Stimulated activated CD4-positive, alpha-beta T cell treated with anti-CD3 and anti-CD28 coated beads, TNF-alpha, amount 100 ng/mL, for 1 hour (primary cell): Measurements from ENCODE around the gene PON1.

Source experiments
- DNase-seq, 3 donors: peaks; one replicate each; pipeline ENCODE4 v3.0.0-alpha.2; 2020; ENCODE audit warnings: low read depth in 3 of 3, low spot score in 1 of 3

PON1 gene

DNA sequence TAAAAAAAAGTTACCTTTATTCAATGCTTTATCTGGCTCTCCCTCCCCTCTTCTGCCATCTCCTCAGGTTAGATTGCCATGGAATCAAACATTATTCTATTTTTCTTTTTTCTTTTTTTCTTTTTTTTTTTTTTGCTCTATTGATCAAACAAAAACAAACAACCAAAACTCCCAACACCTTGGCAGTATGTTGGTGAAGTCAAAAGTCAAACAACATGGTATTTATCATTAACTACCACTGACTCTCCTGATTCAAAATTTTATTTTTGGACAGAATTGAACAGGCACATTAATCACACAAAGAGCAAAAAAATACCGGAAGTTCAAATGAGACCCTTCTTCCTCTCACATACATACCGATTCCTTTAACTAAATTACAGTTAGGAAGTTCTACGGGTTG, 6.4 kb downstream of the PON1 start:
- DNase-seq: no peak

DNA sequence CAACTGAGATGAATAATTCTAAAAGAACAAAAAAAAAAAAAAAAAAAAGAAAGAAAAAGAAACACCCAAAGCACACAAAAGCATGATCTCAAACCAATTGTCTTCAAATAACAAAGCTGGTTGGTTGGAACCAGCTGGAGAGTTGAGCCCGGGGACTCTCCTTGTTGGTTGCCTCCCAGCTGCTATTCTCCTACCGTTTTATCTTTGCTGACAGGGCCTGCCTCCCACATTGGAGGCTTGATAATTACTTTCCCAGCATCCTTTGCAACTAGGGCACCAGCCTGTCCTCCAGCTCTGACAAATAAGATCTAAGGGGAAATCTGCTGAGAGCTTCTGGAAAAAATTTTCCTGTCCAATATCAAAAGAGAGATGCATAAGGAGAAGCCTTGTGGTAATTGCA, 6.8 kb downstream of the PON1 start:
- DNase-seq: no peak

DNA sequence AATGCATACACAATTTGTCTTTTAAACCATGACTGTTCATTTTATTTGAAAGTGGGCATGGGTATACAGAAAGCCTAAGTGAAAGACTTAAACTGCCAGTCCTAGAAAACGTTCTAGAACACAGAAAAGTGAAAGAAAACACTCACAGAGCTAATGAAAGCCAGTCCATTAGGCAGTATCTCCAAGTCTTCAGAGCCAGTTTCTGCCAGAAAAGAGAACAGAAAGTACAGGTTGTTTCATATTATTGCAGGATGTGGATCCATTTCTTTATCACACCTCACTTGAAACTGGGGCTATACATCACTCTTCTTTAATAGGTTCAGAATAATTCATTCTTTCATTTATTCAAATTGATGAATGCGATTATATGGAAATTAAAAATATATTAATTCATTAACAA, 7.7 kb downstream of the PON1 start:
- DNase-seq: no peak

DNA sequence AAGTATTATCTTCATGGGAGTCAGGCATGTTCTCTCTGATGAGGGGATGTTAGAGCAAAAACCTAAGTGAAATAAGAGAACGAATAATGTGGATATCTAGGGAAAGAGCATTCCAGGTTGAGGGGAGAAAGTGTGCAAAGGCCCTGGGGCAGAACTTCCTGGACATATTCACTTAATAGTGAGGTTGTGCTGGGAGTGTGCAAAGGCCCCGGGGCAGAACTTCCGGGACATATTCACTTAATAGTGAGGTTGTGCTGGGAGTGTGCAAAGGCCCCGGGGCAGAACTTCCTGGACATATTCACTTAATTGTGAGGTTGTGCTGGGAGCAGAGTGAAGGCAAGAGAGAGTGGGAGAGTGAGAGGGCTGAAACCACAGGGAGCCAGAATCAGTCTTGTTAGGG, 11.8 kb downstream of the PON1 start:
- DNase-seq: no peak

DNA sequence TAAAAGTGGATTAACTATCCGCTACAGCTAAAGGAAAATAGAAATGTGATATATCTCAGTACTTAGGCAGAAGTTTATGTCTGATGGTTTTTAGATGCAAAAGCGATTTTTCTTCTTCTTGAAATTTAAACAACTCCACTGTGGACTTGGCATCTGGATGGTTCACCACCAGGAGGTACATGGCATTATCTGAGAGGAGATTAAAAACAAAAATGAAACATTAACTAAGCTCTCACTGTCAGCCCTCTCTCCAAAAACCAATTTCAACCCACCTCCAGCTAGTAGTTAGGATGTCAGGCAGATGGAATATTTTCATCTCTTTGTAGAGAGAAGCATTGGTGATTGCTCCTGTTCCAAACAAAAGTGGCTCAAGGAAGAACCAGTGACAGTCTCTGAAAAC, 12.9 kb downstream of the PON1 start:
- DNase-seq: no peak

DNA sequence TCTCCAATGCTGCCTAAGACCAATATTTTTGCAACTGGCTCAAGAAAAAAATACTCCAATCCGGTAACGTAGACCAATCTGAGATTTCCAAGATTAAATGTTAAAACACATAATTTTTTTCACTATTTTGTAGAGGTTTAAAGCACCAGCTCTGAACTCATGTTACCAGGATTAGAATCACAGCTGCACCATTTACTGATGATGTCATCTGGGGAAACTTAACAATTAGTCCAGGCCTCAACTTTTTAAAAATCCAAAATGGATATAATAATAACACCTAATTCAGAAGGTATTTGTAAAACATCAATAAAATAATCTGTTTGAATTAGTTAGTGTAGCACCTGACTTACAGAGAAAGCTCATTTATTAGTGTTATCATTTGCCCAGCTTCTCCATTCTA, 14.4 kb downstream of the PON1 start:
- DNase-seq: no peak

DNA sequence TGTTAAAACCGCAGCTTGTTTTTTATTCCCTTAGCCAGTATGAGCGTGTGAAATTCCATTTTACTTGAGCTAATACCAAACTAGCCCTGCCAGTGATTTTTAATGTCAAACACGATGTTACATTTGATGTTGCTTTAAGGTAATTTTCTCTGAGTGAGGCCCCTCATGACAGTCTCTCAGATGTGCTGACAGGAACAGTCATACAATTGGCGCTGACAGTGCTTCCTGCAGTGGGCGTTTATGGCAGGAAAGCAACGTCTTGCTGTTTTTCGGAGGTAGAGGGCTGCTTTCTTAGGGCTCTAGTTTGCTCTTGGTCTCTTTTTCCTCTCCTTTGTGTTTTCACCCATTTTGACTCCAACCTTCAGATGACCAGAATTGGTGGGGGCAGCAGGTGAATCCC, 19.3 kb downstream of the PON1 start:
- no peak for DNase-seq

DNA sequence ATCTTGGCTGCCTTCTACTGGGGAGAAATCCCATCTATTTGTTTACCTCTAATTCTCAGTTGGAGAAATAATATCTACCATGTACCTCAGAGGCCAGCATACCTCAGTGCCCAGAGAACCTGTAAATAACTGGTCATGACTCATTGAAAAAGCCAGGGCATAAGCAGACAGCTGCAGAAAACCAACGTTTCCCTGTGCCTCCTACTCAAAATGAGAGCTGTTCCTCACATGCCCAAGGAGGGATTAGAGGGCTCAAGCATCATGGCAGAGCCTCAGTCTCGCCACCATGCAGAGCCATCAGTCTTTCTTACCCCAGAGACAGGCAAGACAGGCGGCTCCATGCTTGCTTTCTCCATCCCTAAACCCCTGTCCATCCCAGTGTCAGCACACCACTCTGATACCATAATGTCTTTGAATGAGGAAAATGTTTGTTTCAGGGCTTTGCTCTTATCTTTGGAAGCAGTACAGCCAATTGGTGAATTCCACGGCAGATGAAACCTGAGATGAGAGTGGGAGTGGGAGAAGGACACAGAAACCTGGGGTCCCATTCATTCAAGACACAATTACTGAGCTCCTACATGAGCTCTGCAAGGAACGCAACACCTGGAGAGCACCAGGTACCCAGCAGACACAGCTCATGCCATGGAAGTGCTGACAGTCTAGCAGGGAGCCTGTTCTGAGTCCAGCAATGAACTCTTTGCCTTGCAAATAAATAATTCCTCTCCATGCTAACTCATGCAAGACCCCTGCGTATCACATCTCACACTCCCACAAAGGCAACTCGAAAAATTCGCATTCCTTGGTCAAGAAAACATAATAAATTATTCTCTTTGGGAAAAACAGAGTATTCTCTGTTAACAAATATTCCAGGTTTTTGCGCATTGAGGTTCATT, 21.1 kb downstream of the PON1 start:
- no peak for DNase-seq

DNA sequence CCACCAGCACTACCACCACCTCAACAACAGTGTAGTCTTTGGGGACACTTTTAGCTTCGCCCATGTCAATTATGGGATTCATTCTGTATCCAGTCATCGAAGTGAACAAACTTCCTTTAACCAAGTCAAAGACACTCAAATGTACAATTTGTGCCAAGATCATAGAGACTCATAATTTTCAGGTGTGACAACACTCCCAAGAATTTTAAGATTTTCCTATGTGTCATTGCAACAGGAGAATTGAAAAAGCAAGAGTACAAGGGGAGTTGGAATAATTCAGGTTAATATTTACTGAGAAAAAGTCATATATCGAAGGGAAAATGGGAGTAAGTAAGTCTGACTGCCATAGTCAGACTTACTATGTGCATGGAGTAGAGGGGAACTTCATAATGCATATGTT, 26.2 kb downstream of the PON1 start:
- no peak for DNase-seq

DNA sequence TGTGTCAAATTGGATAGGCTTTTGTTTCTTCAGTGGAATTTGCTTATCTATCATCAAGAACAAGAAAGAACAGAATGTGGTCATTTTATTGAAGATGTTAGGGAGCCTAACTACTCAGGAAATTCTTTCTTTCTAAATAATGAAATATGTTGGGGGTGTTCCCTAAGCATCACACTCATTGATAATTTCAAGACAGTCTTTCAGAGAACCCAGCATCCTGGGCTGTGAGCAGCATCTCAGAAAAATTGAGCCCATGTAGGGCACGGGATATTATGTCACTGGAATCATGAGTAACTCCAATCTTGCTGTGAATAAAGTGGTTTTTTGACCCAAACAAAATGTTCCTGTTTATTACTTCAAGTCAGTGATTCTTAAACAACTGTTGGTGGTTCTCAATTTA, 27.3 kb downstream of the PON1 start:
- DNase-seq: no peak

DNA sequence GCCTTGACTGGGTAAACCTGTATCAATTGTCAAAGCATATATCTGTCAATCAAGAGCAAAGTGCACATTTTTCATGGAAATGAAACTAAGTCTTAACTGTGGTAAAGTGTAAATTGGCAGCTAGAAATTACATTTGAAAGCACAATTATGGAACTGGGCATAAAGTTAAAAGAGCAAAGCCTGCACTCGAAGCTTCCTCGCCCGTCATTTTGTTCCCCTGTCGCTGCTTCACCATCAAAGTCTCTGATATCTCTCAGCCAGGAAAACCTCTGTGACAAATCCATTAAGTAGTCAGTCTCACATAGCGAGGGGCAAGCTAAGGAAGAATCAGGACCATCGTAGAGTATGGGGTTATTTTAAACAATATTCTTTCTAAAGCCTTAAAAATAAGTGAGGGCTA, 27.9 kb downstream of the PON1 start:
- no peak for DNase-seq

DNA sequence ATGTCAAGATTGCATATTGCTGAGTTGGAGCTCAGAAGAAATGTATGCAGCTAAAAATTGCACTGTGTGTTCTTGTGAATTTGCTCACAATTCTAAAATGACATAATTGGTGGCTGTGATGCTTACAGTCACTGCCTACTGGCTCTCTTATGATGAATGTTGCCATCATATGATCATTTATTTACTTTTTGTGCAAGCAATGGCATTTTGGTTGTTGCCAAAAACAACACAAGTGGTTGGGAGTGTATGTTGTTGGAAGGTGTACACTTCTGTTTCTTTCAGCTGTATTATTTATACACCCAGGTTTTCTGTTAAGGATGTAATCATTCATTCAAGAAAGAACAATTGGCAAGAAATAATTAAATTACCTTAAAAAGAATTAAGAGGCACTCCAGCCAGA, 28.9 kb downstream of the PON1 start:
- DNase-seq: no peak

DNA sequence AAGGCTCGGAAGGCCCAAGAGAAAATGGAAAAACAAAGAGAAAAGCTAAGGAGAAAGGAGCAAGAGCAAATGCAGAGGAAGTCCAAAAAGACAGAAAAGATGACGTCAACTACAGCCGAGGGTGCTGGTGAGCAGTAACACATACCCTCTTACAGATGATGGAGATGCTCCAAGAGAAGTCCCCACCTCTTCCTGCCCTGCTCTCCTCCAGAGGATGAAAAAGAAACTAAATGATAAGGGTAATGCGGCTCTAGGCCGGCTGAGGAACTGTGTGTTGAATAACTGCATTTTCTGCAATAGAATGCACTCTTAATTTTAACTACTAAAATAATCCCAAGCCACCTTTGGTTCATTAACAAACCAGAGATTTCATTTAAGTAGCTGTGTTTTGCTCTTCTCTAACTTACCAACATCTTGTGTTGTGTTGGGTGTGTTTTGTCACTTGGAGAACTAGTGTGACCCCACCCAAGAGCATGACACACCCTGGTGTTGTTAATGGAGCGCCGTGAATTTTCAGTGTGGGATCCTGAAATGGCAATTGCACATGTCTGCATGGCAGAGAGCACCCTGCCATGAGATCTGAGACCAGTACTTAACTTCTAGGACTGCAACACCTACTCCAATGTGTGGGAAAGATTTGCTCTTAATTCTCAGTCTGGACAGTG, 34.0 kb downstream of the PON1 start:
- no peak for DNase-seq

DNA sequence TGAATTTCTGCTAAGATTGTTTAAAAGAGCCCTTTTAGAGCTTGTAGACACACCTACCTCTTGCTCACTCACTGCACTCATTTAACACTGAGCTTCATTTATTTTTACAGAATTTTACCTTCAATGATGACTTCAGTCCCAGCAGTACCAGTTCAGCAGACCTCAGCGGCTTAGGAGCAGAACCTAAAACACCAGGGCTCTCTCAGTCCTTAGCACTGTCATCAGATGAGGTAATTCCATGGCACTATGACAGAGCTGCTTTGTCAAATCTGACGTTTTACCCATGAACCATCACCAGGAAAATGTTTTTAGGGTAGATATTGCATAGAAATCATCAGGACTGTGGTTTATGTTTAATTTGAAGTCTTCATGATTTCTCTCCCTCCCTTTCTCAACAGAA, 38.2 kb downstream of the PON1 start:
- DNase-seq: no peak

DNA sequence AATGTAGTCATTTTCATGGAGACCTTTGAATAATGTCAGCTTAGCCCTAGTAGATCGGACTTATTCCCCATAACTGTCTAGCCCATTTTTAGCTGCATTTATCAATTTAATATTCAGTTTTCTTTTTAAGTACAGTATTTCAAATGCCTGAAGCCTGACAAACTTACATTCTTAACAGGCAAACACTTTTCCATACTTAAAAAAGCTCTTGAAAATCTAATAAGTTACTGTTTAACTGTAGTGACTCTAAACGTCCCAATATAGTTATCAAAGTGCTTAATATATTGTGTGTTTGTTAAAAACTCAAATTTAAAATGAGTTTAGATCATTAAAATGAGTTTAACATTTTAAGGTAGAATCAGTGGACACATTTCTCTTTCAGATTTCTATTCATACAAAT, 44.9 kb downstream of the PON1 start:
- DNase-seq: no peak

DNA sequence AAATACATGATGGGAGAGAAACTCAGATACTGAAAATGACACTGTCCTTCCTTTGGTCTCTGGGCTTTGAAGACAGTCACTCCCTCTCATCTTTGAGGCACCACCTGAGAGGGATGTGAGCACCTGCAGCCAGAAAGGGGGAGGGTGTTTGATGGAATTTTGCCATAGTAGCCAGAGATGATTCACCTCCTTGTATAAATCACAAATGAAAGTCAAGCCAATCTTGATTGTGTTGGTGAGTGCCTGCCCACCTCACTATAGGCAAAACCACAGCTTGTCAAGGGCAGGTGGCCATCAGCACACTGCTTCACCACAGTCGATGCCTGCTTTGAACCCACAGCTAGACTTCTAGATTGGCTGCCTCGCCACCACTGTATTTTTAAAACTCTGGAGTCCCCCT, 48.2 kb downstream of the PON1 start:
- DNase-seq: no peak

DNA sequence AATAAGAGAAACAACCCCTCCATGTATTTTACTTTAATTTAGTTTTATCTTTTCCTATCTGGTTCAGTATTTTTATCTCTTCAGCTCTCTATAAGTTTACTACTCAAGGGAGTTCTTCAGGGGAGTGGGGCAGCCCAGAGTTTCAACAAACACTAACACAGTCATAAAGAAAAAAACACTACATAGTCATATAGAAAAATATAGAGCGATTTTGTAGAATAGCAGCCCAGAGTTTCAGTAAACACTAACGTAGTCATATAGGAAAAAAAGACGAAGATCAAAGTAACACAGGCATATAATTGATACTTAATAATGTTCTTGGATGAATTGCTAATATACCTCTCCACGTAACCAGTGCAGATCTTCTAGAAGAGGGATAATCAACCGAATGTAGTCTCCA, 54.7 kb downstream of the PON1 start:
- DNase-seq: no peak

DNA sequence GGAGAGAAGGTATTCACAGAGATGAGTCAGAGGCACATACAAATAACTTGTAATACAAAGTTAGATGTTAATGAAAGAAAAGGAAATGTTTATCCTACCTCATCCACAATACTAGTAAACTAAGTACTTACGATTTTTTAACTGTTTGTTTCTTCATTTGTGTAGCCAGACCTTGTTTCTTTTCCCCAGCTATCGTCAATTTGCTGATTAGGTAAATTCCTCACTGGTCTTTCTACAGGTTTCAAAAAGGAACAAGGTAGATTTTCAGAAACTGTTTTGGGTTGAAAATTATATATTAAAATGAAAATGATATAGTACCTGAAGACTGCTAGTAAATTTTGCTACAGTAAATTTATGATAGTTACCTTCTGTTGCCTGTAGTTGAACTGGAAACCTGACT, 56.6 kb downstream of the PON1 start:
- DNase-seq: no peak

DNA sequence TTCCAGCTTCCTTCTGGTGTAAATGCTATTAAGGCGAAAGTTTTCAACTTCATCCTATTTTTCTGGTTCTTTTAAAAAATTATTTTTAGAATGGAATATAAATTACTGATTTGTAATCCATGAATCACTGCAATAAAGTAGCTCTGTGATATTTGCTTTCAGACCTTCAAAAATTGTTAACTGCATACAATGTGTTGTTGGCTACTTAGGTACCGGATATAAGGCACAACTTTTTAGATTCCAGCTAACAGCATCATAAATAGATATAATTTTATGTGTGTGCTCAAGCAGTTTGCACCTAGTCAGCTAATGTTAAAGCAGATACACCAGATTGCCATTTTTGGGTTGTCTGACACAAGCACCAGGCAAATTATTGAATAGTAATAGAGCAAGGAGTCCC, 58.7 kb downstream of the PON1 start:
- no peak for DNase-seq

DNA sequence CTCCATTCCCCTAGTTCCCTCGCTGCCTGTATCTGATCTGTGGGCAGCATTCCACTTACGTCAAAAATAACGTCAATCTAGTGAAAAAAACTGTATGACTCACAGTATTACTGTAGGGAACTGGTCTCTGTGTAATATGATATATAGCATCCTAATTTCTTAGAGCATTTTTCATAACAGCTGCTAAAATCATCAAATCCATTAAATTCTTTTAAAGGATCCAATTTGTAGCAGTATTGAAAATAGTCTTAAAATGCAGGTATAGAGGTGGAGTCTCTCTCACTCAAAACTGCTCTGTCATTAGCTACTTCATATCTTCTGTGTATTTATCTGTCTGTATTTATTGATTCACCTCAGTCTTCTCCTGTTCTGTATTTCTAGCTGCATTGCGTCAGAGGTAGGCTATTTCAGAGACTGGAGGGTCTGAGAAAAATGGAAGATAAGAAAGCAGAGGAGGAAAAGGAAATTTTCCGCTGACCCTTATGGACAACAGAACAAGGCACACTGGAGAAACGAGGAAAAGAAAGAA, 59.9 kb downstream of the PON1 start:
- no peak for DNase-seq

DNA sequence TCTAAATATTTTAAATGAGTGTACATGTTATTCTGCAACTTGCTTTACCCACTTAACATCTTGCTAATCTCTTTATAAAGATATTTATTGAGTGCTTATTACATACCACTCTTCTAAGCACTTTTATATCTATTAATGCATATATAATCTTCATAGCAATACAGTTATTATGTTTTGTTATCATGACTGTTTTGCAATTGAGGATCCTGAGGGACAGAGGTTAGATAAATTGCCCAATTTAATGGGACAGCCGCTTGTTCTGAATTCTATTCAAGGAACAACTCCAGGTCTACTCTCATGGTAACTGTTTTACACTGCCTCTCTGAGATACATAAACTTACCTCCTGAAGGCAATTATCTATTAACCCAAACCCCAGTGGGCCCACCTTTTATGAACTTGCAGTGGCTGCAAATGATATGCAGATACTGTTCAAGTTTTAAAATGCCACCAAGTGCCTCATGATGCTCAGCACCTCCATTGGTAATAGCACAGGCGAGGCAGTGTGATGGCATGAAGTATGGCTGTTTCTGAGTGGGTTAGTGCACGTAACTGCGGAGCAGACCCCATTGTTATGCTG, 60.5 kb downstream of the PON1 start:
- DNase-seq: no peak

DNA sequence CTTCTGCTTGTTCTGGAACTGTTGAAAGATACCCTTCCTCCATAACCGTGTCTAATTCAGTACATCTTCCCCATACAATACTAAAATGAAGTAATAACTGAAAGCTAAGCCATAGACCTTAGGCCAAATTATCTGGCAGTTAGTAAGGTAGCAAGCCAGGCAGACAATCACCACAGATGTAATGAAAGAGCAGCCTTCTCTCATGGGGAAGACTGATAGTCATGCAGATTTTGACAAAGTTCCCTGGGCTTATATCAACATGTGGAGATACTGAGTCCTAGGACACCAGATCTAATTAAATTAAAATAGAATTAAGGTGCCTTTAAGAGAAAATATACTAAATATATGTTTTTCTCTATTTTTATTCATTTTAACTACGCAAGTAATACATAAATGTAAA, 61.5 kb downstream of the PON1 start:
- DNase-seq: no peak
